Mesothelial cell of epicardium (in vitro differentiated cells): ENCODE measurements around the gene CYB5D1. TPM values are rescaled to one million over a fixed set of nuclear protein-coding genes. Genes with fewer than 3 reads are reported as not detected.

Source experiments
- DNase-seq, 2 experiments: peaks; one replicate each; pipeline ENCODE4 v3.0.0; 2021; ENCODE audit warnings: low spot score in 2 of 2; ENCODE audit not compliant: unreplicated experiment in 2 of 2
- H3K27ac Mint-ChIP-seq: 2 replicates; pipeline ENCODE4 v1.8.0; 2021; ENCODE audit warnings: mixed read lengths
- H3K27me3 Mint-ChIP-seq: 2 replicates; pipeline ENCODE4 v1.8.0; 2021; ENCODE audit warnings: low read depth, mixed read lengths
- H3K36me3 Mint-ChIP-seq: 2 replicates; pipeline ENCODE4 v1.8.0; 2021; ENCODE audit warnings: mixed read lengths
- H3K4me1 Mint-ChIP-seq: 2 replicates; pipeline ENCODE4 v1.8.0; 2021; ENCODE audit warnings: mixed read lengths
- H3K4me3 Mint-ChIP-seq: 2 replicates; pipeline ENCODE4 v1.8.0; 2021; ENCODE audit warnings: mild to moderate bottlenecking, moderate library complexity, mixed read lengths
- H3K9me3 Mint-ChIP-seq: 2 replicates; pipeline ENCODE4 v1.8.0; 2021; ENCODE audit warnings: mixed read lengths
- CTCF ChIP-seq: fragments of 200-600 bp; sonication (generic); IDR thresholded peaks from one replicate; pipeline ENCODE4 v1.5.0; 2021; ENCODE audit warnings: antibody characterized with exemption; ENCODE audit not compliant: unreplicated experiment
- total RNA-seq: library from RNA; stranded (reverse); gene quantifications from 3 replicates; pipeline ENCODE4 v1.2.1, GENCODE V29; 2021

CYB5D1 gene
- total RNA-seq, 1 donor from 2014 or later = 13.0 TPM

GRCh38 chr17:7816926-7817642 lies 40.7 kb upstream of the CYB5D1 start:
- H3K27ac Mint-ChIP-seq = no peak overlapping the region
- H3K27me3 Mint-ChIP-seq = peaks cover 4% of the 10 kb centered on the region
- H3K36me3 Mint-ChIP-seq = no peaks in the 10 kb centered on the region
- TF ChIP-seq CTCF = no peak
- H3K9me3 Mint-ChIP-seq = no peaks in the 10 kb centered on the region
- H3K4me3 Mint-ChIP-seq = no peak overlapping the region
- H3K4me1 Mint-ChIP-seq = peaks cover 10% of the 10 kb centered on the region
- no peak for DNase-seq

GRCh38 chr17:7817643-7817964 lies 40.2 kb upstream of the CYB5D1 start:
- Mint-ChIP-seq H3K9me3 (no peaks in the 10 kb centered on the region), H3K27ac (no peak overlapping the region), H3K4me3 (no peak overlapping the region), H3K4me1 (peaks cover 10% of the 10 kb centered on the region), H3K36me3 (no peaks in the 10 kb centered on the region), H3K27me3 (peaks cover 4% of the 10 kb centered on the region)
- no peak for DNase-seq
- TF ChIP-seq CTCF = no peak

- peaks cover 4% of the 10 kb centered on the region for H3K27me3 Mint-ChIP-seq
- no peak overlapping the region for H3K4me3 Mint-ChIP-seq
- no peak overlapping the region for H3K27ac Mint-ChIP-seq
- no peak for DNase-seq
- H3K36me3 Mint-ChIP-seq = no peaks in the 10 kb centered on the region
- no peaks in the 10 kb centered on the region for H3K9me3 Mint-ChIP-seq
- H3K4me1 Mint-ChIP-seq = peaks cover 10% of the 10 kb centered on the region
- TF ChIP-seq CTCF = no peak
These were observed 39.8 kb upstream of the CYB5D1 start for GRCh38 chr17:7818026-7818425.

- no peaks in the 10 kb centered on the region for H3K36me3 Mint-ChIP-seq
- TF ChIP-seq CTCF = no peak
- H3K4me3 Mint-ChIP-seq = no peak overlapping the region
- H3K9me3 Mint-ChIP-seq = no peaks in the 10 kb centered on the region
- no peak overlapping the region for H3K27ac Mint-ChIP-seq
- H3K4me1 Mint-ChIP-seq = peaks cover 10% of the 10 kb centered on the region
- no peak for DNase-seq
- peaks cover 9% of the 10 kb centered on the region for H3K27me3 Mint-ChIP-seq
These were observed 38.8 kb upstream of the CYB5D1 start for GRCh38 chr17:7818746-7819645.

GRCh38 chr17:7820231-7820630 lies 37.6 kb upstream of the CYB5D1 start:
- H3K36me3 Mint-ChIP-seq = no peaks in the 10 kb centered on the region
- no peak for TF ChIP-seq CTCF
- no peak overlapping the region for H3K4me3 Mint-ChIP-seq
- H3K27me3 Mint-ChIP-seq = peaks cover 16% of the 10 kb centered on the region
- peaks cover 13% of the 10 kb centered on the region for H3K4me1 Mint-ChIP-seq
- no peak for DNase-seq
- H3K27ac Mint-ChIP-seq = no peak overlapping the region
- H3K9me3 Mint-ChIP-seq = no peaks in the 10 kb centered on the region
